ENCODE results near the gene FZR1.

FZR1 gene

GRCh38 chr19:3526507-3527237, 20.6 kb downstream of the FZR1 start:
- ATAC-seq (ENCODE audit: insufficient read depth, low read depth) (no peak), DNase-seq (no peak)
- Histone ChIP-seq H3K79me2 (ENCODE audit: insufficient read depth, low read length) (peaks cover 22% of the 10 kb centered on the region), H2AFZ (ENCODE audit: low read depth, low read length) (no peak overlapping the region), H3K9ac (ENCODE audit: low read depth, low read length) (no peak overlapping the region), H3K27ac (ENCODE audit: low read length) (no peak overlapping the region), H3K9me3 (ENCODE audit: insufficient read depth, low read length, severe bottlenecking) (no peaks in the 10 kb centered on the region), H3K27me3 (ENCODE audit: insufficient read depth, low read length, poor library complexity) (no peaks in the 10 kb centered on the region), H3K4me2 (ENCODE audit: insufficient read depth, low read length) (no peak overlapping the region), H3K36me3 (ENCODE audit: insufficient read depth, low read length) (peaks cover 87% of the 10 kb centered on the region), H4K20me1 (ENCODE audit: insufficient read depth, low read length) (peaks cover 48% of the 10 kb centered on the region), H3K4me1 (ENCODE audit: insufficient read depth, low read length) (no peaks in the 10 kb centered on the region), H3K4me3 (ENCODE audit: low read depth in 1 of 2, low read length in 2 of 2) (no peak overlapping the region)
- no peak for TF ChIP-seq EZH2 (IDR thresholded peaks at IDR 0.05; ENCODE audit: borderline replicate concordance, low read depth, low read length, severe bottlenecking)
- peak; percentile 31 for TF ChIP-seq CTCF (IDR thresholded peaks at IDR 0.05; ENCODE audit: borderline replicate concordance, extremely low read depth, low read length, poor library complexity, severe bottlenecking)

GRCh38 chr19:3527238-3527910, 21.3 kb downstream of the FZR1 start:
- Histone ChIP-seq H3K27ac (ENCODE audit: low read length) (no peak overlapping the region), H3K4me2 (ENCODE audit: insufficient read depth, low read length) (no peak overlapping the region), H3K27me3 (ENCODE audit: insufficient read depth, low read length, poor library complexity) (no peaks in the 10 kb centered on the region), H3K4me1 (ENCODE audit: insufficient read depth, low read length) (no peaks in the 10 kb centered on the region), H3K9ac (ENCODE audit: low read depth, low read length) (no peak overlapping the region), H3K9me3 (ENCODE audit: insufficient read depth, low read length, severe bottlenecking) (no peaks in the 10 kb centered on the region), H3K79me2 (ENCODE audit: insufficient read depth, low read length) (peaks cover 15% of the 10 kb centered on the region), H4K20me1 (ENCODE audit: insufficient read depth, low read length) (peaks cover 42% of the 10 kb centered on the region), H3K36me3 (ENCODE audit: insufficient read depth, low read length) (peaks cover 87% of the 10 kb centered on the region), H3K4me3 (ENCODE audit: low read depth in 1 of 2, low read length in 2 of 2) (no peak overlapping the region), H2AFZ (ENCODE audit: low read depth, low read length) (no peak overlapping the region)
- TF ChIP-seq EZH2 (IDR thresholded peaks at IDR 0.05; ENCODE audit: borderline replicate concordance, low read depth, low read length, severe bottlenecking) (no peak), CTCF (IDR thresholded peaks at IDR 0.05; ENCODE audit: borderline replicate concordance, extremely low read depth, low read length, poor library complexity, severe bottlenecking) (no peak)
- ATAC-seq (ENCODE audit: insufficient read depth, low read depth): no peak
- DNase-seq: no peak

GRCh38 chr19:3528080-3528479, 22.0 kb downstream of the FZR1 start:
- H3K27ac ChIP-seq (ENCODE audit: low read length): no peak overlapping the region
- H3K4me1 ChIP-seq (ENCODE audit: insufficient read depth, low read length): no peaks in the 10 kb centered on the region
- ATAC-seq (ENCODE audit: insufficient read depth, low read depth) (no peak), DNase-seq (no peak)
- no peak overlapping the region for H3K4me3 ChIP-seq (ENCODE audit: low read depth in 1 of 2, low read length in 2 of 2)
- no peak overlapping the region for H3K9ac ChIP-seq (ENCODE audit: low read depth, low read length)
- H4K20me1 ChIP-seq (ENCODE audit: insufficient read depth, low read length): peaks cover 42% of the 10 kb centered on the region
- H3K27me3 ChIP-seq (ENCODE audit: insufficient read depth, low read length, poor library complexity): no peaks in the 10 kb centered on the region
- TF ChIP-seq EZH2 (IDR thresholded peaks at IDR 0.05; ENCODE audit: borderline replicate concordance, low read depth, low read length, severe bottlenecking) (no peak), CTCF (IDR thresholded peaks at IDR 0.05; ENCODE audit: borderline replicate concordance, extremely low read depth, low read length, poor library complexity, severe bottlenecking) (no peak)
- H2AFZ ChIP-seq (ENCODE audit: low read depth, low read length): no peak overlapping the region
- no peak overlapping the region for H3K4me2 ChIP-seq (ENCODE audit: insufficient read depth, low read length)
- H3K9me3 ChIP-seq (ENCODE audit: insufficient read depth, low read length, severe bottlenecking): no peaks in the 10 kb centered on the region
- peaks cover 8% of the 10 kb centered on the region for H3K79me2 ChIP-seq (ENCODE audit: insufficient read depth, low read length)
- H3K36me3 ChIP-seq (ENCODE audit: insufficient read depth, low read length): peaks cover 87% of the 10 kb centered on the region

Data from DND-41 (cell line).